DMS114 treated with DMSO at 0.1 percent for 48 hours (cell line): Measurements from ENCODE around the gene ZBTB32.

Source experiments
- DNase-seq: peaks from one replicate; lab custom pipeline; 2025; ENCODE audit not compliant: unreplicated experiment; lab: John Stamatoyannopoulos, UW

Gene ZBTB32

DNA sequence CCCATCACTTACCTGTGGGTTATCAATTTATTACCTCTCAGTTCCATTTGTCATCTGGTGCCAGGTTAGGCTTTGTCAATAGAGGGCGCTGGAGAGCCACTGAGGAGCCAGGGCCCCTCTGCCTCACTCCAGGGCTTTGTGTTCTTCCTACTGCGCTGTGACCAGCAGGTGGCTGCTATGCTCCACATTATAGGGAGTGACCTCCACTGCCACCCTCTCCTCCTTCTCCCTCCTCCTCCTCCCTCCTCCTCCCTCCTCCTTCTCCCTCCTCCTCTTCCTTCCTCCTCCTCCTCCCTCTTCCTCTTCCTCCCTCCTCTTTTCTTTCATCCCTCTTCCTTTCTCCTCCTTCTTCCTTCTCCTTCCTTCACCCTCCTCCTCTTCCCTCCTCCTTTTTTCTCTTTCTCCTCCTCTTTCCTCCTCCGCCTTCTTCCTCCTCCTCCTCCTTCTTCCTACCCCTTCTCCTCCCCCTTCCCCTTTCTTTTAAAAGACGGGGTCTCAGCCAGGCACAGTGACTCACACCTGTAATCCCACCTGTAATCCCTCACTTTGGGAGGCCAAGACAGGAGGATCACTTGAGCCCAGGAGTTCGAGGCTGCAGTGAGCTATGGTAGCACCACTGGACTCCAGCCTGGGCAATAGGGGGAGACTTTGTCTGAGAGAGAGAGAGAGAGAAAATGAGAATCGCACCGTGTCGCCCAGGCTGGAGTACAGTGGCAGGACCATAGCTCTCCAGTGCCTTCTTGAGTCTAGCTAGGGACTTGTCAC lies 10.3 kb upstream of the ZBTB32 start:
- DNase-seq, result peak; percentile 83

DNA sequence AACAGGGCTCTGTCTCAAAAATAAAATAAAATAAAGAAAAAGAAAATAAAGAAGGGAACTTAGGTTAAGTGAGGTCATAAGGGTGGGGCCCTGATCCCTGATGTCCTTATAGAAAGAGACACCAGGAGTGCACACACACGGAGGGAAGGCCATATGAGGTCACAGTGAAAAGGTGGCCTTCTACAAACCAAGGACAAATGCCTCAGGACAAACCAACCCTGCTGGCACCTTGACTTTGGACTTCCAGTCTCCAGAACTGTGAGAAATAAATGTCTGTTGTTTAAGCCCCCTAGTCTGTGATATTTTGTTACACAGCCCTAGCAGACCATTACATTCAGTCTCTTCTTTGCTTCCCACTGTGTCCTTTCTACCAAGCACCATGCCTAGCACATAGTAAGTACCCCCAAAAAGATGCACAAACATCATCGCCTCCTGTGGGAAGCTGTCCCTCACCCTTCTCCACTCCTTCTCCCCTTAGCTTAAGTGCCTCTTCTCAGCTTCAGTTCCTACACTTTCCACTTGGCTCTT lies 8.4 kb upstream of the ZBTB32 start:
- DNase-seq, result no peak

DNA sequence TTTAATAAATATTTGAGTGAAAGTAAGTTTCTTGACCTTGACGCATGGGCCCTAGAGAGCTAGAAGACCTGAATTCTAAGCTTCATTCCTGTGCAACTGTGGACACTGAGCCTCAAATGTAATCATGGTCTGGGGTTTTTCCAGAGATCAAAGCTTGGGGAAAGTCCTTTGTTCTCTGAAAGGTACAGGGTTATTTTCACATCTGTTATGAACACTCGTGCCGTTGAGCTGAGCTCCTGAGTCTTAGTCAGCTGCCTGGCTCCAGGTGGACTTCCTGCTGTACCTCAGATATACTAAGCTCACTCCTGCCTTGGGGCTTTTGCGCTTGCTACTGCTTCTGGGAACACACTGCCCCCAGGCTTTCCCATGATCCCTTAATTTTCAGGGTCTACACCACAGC lies 7.5 kb upstream of the ZBTB32 start:
- no peak for DNase-seq

DNA sequence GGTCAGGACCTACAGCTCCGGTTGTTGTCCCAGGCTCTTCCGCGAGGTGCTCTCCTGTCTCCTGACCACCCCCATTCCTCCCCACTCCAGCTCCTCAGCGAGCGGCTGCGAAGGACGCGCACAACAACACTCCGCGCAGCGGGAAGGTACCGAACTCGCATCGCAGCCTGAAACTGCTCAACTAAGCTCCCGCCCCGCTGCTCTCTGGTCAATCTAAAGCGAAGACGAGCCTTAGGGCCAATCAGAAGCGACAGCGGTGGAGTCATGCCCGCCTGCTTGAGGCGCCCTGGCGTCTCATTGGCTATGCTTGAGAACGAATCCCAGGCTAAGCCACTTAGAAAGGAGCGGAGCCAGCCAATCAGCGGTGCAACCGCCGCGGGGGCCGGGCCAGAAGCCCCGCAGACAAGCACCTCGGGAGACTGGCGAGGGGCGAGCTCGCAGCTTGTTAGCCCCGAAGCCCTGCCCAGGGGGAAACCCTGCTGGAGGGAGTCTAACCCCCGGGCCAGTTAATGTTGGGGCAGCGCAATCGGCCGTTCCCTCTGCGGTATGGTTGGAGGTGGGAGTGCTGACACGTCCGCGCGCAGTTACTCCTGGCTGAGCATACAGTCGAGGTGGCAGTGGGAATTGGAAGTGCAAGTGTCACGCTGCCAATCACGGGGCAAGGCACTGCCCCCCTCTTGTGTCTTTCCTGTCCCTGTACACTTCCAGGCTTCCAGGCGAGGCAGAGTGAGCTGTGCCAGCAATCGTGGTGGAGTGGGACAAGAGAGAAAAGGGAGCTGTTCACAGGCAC lies 1.9 kb upstream of the ZBTB32 start:
- peak; percentile 99 for DNase-seq

DNA sequence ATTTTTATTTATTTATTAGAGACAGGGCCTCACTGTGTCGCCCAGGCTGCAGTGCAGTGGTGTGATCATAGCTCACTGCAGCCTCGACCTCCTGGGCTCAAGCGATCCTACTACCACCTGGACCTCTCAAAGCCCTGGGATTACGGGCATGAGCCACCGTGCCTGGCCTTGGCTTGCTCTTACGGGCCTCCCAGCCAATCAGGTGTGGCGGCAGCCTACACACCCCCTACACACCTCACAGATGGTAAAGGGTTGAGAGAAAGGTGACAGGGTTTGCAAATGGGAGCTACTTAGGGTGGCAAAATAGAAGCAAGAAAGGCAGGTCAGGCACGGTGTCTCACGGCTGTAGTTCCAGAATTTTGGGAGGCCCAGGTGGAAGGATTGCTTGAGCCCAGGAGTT lies 1.0 kb upstream of the ZBTB32 start:
- DNase-seq, result no peak

DNA sequence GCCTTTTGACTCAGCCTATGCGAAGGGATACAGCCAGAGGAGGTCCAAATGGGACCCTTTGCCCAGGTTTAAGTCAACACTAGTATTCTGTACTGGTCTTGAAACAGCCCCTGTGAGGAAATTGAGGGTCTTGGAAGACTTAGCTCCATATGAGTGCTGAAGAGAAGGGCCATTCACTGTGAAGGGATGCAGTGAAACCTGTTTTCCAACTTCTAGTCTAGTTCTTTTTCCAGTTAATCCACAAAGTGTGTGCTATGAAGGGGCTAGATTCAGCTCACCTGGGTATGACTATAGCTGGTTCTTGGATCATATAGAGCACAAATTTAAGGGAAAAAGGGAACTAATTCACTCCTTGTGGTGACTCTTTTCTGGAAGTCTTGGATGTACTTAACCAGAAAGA lies 4.0 kb downstream of the ZBTB32 start:
- no peak for DNase-seq

DNA sequence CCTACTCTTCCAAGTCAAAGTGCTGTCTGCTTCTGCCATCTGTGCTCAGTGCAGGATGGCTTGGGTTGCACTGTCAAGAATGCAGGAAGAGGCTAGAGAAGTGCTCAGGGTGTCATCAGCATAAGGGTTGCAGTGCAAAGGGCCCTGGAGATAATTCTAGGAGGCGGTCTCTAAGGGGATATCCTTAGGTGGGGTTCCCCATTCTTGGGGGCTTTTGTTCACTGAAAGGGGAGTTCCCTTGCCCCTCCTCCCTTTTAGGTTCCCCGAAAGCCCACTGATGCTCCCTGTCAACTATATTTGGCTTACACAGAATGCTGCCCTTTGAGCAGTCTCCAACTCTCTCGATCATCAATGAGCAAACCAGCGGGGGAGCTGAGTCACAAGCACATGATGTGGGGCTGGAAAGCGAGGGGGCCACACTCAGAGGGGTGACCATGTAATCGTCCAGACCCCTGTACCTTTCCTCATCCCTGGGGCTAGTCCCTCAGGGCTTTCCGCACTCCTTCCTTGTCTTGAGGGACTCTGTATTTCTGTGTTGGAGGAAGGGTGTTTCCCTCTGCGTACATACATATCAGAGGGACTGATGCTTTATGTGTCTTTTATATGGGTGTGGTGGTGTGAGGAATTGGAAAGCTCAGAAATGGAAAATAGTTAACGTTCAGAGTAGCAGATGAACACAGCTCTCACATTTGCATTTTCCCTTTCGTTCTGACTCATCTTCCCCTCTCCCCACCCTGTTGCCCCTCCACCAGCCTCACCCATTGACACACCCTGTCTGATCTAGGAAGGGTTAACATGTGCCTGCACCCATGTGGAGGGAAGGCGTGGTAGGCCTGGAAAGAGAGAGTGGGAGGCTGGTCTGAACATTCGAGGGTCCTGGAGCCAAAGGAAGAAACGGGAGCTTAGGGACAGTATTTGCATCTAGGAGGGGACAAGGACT lies 6.7 kb downstream of the ZBTB32 start:
- no peak for DNase-seq

DNA sequence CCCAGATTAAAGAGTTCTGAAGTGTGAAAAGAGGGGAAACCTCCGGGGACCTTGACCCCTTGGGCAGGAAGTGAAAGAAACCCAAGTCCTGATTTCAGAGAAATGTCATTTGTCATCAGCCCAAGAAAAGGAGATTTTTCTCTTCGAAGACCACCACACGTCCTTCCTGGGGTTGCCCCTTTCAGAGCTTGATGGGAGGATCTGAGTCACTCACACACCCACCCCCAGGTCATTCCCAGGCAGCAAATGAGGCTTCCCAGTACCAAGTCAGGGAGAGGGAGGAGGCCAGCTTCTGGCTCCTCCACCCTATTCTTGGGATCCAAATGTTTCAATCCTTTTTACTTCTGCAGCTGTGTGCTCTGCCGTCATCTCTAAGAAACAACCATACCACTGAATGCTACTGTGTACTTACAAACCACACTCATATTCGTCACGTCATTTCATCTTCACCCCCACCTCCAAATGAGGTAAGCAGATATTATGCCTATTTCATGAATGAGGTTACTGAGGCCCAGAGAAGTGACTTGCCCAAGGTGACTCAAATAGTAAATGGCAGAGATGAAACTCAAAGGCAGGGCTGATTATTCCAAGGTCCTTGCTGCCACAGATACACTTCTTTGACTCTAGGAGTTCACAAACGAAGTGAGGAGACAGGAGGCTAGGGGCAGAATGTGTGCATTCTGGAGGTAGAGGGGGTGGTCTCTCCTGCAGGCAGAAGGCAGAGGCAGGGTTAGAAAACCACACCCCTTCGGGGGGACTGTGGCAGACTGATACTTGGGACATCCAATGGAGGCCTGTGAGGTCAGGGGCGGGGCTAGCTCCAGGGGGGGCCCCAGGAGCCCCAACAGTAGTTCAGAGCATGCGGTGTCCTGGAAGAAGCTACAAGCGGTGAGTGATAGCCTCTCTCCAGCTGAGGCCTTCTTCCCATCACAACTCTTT lies 8.5 kb downstream of the ZBTB32 start:
- DNase-seq, result no peak

DNA sequence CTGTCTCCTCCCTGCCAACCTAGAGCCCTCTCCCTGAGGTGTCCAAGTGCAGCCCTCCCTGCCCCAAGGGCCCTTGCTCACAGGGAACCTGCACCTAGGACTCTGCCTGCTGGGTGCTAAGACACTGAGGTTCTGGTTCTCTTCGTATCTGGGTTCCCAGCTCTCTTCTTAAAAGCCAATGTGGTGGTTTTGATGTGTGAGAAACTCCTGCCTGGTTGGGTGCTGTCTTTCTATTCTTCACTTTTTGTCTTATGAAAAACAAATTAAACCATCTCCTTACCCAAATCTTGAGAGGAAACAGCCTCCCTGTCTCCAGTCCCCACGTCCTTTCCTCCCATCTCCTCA lies 9.1 kb downstream of the ZBTB32 start:
- DNase-seq, result no peak

DNA sequence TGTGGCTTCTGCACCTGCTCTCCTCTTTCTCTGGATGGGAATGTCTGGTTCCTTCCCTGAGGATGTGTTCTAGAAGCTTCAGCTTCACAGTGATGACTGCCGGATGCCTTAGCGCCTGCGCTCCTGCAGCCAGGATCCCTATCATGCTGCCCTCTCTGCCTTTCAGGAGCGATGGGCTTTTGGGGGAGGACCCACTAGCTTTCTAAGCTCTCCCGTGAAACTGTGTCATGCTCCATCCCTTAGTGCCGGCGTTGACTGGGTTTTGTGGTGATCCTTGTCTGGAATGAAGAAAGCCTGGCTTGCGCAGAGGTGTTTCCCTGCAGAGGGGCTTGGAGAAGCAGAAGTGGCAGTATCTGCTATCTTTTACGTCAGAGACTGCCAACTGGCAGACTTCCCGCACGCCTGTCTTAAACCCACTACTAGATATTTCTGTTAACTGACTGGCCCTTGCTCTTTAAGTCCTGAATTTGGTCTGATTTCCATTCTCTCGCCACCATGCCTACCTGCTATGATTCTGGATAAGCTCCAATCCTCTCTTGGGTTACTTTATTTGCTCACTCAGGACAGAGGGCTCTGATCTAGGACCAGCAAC lies 9.6 kb downstream of the ZBTB32 start:
- no peak for DNase-seq

DNA sequence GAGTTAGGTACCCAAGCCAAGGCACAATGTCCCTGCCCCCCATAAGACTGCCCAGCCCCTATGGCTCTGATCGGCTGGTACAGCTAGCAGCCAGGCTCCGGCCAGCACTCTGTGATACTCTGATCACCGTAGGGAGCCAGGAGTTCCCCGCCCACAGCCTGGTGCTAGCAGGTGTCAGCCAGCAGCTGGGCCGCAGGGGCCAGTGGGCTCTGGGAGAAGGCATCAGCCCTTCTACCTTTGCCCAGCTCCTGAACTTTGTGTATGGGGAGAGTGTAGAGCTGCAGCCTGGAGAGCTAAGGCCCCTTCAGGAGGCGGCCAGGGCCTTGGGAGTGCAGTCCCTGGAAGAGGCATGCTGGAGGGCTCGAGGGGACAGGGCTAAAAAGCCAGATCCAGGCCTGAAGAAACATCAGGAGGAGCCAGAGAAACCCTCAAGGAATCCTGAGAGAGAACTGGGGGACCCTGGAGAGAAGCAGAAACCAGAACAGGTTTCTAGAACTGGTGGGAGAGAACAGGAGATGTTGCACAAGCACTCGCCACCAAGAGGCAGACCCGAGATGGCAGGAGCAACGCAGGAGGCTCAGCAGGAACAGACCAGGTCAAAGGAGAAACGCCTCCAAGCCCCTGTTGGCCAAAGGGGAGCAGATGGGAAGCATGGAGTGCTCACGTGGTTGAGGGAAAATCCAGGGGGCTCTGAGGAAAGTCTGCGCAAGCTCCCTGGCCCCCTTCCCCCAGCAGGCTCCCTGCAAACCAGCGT lies 10.4 kb downstream of the ZBTB32 start:
- no peak for DNase-seq

DNA sequence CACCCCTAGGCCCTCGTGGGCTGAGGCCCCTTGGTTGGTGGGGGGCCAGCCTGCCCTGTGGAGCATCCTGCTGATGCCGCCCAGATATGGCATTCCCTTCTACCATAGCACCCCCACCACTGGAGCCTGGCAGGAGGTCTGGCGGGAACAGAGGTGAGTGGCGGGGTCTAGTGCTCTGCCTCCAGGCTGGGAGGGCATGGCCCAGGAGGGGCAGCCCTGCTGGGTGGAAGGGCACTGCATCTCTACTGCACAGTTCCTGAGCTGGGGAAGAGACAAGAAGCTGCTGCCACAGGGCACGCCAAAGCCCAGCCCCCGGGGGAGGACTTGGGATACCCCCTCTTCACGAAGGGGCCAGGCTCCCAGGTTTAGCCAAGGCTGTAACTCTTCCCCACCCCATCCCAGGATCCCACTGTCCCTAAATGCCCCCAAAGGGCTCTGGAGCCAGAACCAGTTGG lies 11.0 kb downstream of the ZBTB32 start:
- no peak for DNase-seq

DNA sequence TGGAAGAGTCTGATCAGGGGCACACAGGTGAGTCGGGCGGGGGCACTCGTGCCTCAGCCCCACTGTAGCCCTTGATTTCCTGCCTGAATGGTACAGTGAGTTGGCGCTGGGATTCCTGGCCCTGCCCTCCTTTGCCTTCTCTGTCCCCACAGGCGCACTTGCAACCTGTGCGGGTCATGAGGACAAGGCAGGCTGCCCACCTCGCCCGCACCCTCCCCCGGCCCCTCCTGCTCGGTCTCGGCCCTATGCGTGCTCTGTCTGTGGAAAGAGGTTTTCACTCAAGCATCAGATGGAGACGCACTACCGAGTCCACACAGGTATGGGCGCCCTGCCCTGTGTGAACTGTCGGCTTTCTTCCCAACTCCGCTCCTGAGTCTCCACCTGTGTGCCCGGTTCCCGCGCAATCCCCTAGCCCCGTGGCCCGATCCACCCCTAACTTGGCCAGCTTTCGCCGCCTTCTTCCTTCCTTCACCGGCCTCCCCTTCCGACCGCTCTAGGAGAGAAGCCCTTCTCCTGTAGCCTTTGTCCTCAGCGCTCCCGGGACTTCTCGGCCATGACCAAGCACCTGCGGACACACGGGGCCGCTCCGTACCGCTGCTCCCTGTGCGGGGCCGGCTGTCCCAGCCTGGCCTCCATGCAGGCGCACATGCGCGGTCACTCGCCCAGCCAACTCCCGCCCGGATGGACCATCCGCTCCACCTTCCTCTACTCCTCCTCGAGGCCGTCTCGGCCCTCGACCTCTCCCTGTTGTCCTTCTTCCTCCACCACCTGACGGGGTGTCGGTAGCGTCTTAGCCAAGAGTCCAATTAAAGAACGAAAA lies 11.8 kb downstream of the ZBTB32 start:
- DNase-seq, result no peak

DNA sequence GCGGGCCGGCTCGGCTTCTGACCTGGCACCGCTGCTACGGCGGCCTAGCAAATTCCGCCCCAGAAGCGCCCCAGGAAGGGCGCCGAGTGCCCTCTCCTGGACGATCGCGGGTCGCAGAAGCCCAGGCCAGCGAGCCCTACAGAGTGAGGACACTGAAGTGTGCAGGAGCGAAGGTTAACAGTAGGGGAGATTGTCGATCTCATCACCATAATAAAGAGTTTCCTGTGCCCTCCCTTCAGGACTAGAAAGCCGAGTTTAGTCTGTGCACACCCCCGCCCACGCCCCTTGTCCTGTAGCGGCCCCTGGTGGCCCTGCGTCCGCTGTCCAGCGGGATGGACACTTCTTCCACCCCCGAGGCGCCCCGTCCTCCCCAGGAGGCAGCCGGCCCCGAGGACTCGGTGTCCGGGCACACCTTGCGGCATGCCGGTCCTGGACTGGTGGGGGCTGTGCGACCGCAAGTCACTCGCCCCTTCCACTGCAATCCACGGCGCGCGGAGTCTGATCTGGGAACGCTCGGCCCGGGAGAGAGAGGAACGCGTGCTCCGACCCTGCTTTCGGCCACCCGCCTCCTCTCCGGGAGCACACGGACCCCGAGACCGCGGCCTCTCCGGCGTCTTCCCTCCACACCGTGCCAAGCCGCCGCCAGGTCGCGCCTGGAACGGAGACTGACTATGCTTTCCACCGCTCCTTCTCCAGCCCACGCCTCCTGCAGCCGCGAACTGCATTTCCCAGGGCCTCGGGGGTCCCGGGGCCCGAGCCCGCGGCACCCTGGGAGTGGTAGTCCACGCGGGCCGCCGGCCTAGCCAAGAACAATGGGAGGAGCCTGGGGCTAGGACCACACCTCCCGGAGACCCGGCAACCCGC lies 12.7 kb downstream of the ZBTB32 start:
- peak; percentile 65 for DNase-seq

DNA sequence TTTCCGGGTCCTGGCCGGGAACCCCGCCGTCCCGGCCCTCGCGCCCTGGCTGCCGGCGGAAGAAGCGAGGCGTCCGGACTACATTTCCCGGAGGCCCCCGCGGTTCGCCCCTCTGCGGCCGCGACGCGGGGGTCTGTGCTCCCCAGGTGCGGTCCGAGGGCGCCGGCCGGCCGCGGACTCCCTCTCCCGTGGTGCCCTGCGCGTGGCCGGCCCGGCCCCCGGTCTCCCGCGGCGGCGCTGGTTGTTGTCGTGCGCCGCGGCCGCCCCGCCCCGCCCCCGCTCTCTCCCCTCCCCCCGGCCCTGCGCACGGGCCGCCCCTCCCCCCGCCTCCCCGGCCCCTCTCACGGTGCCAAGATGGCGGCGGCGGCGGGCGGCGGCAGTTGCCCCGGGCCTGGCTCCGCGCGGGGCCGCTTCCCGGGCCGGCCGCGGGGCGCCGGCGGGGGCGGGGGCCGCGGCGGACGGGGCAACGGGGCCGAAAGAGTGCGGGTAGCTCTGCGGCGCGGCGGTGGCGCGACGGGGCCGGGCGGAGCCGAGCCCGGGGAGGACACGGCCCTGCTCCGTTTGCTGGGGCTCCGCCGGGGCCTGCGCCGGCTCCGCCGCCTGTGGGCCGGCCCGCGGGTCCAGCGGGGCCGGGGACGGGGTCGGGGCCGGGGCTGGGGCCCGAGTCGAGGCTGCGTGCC lies 13.4 kb downstream of the ZBTB32 start, which contains the start of gene KMT2B:
Gene KMT2B (plus strand): TSS at position 339 of the 680 bp plus-strand sequence. CDS start 16 bp downstream, at position 355.
- peak; percentile 91 for DNase-seq

DNA sequence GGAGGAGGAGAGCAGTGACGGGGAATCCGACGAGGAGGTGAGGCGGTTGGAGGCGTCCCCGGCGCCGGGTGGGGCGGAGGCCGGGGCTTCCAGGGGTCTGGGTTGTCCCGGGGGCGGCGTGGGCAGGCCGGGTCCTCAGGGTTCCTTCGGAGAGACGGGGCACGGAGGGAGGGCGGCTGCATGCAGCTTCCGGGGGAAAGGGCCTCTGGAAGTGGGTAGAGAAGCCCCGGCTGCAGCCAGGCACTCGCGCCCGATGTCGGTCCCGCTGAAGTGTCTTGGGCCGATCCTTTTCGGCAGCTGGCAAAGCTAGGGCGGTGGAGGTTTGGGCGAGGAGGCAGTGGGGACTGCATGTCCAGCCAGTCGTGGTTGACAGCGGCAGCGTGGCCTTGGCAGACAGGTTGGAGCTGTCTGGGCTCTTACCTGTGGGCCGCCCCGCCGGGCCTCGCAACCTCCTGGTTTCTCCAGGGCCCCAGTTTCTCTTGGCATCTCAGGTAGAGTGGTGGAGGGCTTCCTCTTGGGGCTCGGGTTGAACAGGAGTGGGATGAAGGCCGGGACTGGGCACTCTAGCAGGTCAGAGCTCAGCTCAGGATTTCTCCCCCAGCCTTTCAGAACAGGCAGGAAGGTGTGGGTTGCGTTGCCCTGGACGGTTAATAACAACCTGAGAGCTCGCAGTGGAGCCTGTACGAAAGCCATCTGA lies 14.1 kb downstream of the ZBTB32 start:
- no peak for DNase-seq
